Measurements from ENCODE around the gene TUBB6.

GRCh38 chr18:12313530-12314245, 5.6 kb downstream of the TUBB6 start:
- TF ChIP-seq, protein P1, sequence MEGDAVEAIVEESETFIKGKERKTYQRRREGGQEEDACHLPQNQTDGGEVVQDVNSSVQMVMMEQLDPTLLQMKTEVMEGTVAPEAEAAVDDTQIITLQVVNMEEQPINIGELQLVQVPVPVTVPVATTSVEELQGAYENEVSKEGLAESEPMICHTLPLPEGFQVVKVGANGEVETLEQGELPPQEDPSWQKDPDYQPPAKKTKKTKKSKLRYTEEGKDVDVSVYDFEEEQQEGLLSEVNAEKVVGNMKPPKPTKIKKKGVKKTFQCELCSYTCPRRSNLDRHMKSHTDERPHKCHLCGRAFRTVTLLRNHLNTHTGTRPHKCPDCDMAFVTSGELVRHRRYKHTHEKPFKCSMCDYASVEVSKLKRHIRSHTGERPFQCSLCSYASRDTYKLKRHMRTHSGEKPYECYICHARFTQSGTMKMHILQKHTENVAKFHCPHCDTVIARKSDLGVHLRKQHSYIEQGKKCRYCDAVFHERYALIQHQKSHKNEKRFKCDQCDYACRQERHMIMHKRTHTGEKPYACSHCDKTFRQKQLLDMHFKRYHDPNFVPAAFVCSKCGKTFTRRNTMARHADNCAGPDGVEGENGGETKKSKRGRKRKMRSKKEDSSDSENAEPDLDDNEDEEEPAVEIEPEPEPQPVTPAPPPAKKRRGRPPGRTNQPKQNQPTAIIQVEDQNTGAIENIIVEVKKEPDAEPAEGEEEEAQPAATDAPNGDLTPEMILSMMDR (IDR thresholded peaks at IDR 0.05): no peak
- no peak for TF ChIP-seq POLR2A (IDR thresholded peaks at IDR 0.05)

All from right lobe of liver (tissue), 4 donors.